Karpas-422 (cell line): Measurements from ENCODE around the gene FOXD4. TPM values are rescaled to one million over a fixed set of nuclear protein-coding genes. Genes with fewer than 3 reads are reported as not detected.
"Not testable (repeated sequence)": the region's sequence is repeated elsewhere in the genome, so short reads cannot be mapped to it uniquely, and the experiment has no call there.

Experiments used
- DNase-seq: peaks from one replicate; pipeline ENCODE4 v3.0.0-alpha.2; 2015
- H2AFZ ChIP-seq: fragments of 200-600 bp; sonication (generic); 2 replicates; pipeline ENCODE4 v1.6.1; 2014; ENCODE audit warnings: antibody characterized with exemption, low read length, mixed read lengths
- H3K27ac ChIP-seq: fragments of 200-600 bp; sonication (generic); 2 replicates; pipeline ENCODE4 v1.5.1; 2014; ENCODE audit warnings: mild to moderate bottlenecking, low read length, moderate library complexity
- H3K27me3 ChIP-seq: fragments of 200-600 bp; sonication (generic); 2 replicates; pipeline ENCODE4 v1.6.1; 2014; ENCODE audit warnings: low read length, mixed read lengths
- H3K36me3 ChIP-seq: fragments of 200-600 bp; sonication (generic); 2 replicates; pipeline ENCODE4 v1.6.1; 2014; ENCODE audit warnings: low read length, mixed read lengths; ENCODE audit not compliant: insufficient read depth
- H3K4me1 ChIP-seq: fragments of 200-600 bp; sonication (generic); 2 replicates; pipeline ENCODE4 v1.6.1; 2014; ENCODE audit warnings: mild to moderate bottlenecking, low read length, mixed read lengths
- H3K4me2 ChIP-seq: fragments of 200-600 bp; sonication (generic); 2 replicates; pipeline ENCODE4 v1.6.1; 2014; ENCODE audit warnings: low read length, low read depth, mild to moderate bottlenecking; ENCODE audit not compliant: poor library complexity, severe bottlenecking
- H3K4me3 ChIP-seq: fragments of 200-600 bp; sonication (generic); 2 replicates; pipeline ENCODE4 v1.5.1; 2014; ENCODE audit warnings: mild to moderate bottlenecking, antibody characterized with exemption, low read length, mixed read lengths
- H3K79me2 ChIP-seq: fragments of 200-600 bp; sonication (generic); 2 replicates; pipeline ENCODE4 v1.6.1; 2014; ENCODE audit warnings: mild to moderate bottlenecking, low read length, mixed read lengths
- H3K9ac ChIP-seq: fragments of 200-600 bp; sonication (generic); 2 replicates; pipeline ENCODE4 v1.6.0; 2014; ENCODE audit warnings: low read length
- H3K9me2 ChIP-seq: fragments of 200-600 bp; sonication (generic), shearing (Covaris generic); replicated peaks from 2 replicates; pipeline ENCODE4 v1.6.0; 2014; ENCODE audit warnings: mild to moderate bottlenecking, low read length, moderate library complexity; ENCODE audit not compliant: insufficient read depth
- H3K9me3 ChIP-seq: fragments of 300-700, 200-600 bp; sonication (generic); 2 replicates; pipeline ENCODE4 v1.6.1; 2014; ENCODE audit warnings: low read length, mixed read lengths
- H4K20me1 ChIP-seq: fragments of 200-600 bp; sonication (generic); 2 replicates; pipeline ENCODE4 v1.6.1; 2014; ENCODE audit warnings: mild to moderate bottlenecking, antibody characterized with exemption, low read length, low read depth; ENCODE audit not compliant: insufficient read depth
- total RNA-seq: library from RNA; depleted of rRNA; stranded (reverse); fragments of >200 nt; shearing (Covaris generic); gene quantifications from 2 replicates; pipeline ENCODE4 v1.2.3, GENCODE V29; 2014; ENCODE audit warnings: low replicate concordance; rRNA removed

Gene FOXD4
- total RNA-seq = 0.93 and 2.4 TPM in 2 replicates

DNA sequence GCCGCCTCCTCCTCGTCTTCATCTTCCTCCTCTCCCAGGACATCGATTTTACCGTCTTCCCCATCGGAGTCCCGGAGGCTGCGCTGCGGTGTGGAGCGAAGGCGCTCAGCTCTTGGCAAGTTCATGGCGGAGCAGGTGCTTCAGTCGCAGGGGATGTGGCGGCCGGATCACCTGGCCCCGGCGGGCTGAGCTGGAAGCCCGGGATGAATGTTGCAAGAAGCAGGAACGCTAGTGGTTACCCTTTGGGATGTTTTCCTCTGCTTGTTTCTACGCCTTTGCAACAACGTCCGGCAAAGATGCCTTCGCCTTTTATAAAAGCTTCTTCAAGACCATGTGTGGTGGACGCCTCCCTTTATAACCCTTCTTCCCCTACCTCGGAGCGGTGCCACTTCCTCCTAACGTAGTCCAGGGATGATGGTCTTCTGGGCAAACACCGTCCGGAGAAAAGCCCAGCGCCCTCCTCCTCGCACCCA is at the start of gene FOXD4:
Gene FOXD4, minus strand, starts transcription at position 423 of the 473 bp plus-strand sequence. Its CDS starts 298 bp downstream, at position 125.
- not testable (repeated sequence) for H3K27ac ChIP-seq, H3K4me2 ChIP-seq, H3K9me2 ChIP-seq, H3K9me3 ChIP-seq, H4K20me1 ChIP-seq, H3K79me2 ChIP-seq, H3K9ac ChIP-seq, H3K36me3 ChIP-seq, H3K4me1 ChIP-seq, H2AFZ ChIP-seq, H3K4me3 ChIP-seq, DNase-seq, H3K27me3 ChIP-seq

DNA sequence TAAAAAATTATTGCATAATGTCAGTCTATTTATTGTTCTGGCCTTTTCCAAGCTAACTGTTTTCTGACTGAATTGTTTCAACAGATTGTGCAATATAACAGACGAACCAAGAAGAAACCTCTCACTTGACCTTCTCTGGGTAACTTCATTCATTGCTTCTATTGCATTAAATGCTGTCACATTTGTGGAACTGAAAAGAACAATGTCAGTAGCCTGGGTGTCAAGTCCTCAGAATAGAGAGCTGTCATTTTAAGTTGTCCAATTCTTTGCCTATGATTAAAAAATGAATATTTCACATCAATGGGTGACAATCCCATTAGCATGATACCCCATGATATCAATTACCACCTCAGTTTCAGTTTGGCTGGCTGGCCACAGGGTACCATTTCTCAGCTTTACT is 41.7 kb upstream of the FOXD4 start:
- H3K4me1 ChIP-seq, H3K9me2 ChIP-seq, H2AFZ ChIP-seq, H3K27me3 ChIP-seq, H3K9me3 ChIP-seq, H3K27ac ChIP-seq, H3K4me2 ChIP-seq, H3K79me2 ChIP-seq, H3K9ac ChIP-seq, H3K4me3 ChIP-seq, DNase-seq, H3K36me3 ChIP-seq, H4K20me1 ChIP-seq: not testable (repeated sequence)

DNA sequence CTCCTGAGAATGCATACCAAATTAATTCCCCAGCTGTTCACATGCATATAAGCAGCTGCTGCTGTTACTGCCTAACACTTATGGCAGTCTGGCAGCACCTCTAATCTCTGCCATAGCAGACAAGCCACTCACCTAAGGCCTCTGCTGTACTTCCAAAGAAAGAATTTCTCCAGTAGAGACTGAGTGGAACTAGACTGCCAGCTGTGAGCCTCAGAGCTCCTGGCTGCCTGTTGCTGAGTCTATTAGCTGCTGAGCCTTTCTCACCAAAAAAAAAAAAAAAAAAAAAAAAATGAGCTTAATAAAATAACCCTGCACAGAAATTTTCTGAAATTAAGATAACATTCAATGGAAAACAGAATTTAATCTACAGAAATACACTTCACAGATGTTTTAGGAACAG is 33.0 kb upstream of the FOXD4 start:
- not testable (repeated sequence) for H3K36me3 ChIP-seq, H3K27me3 ChIP-seq, H2AFZ ChIP-seq, H3K79me2 ChIP-seq, H3K27ac ChIP-seq, H3K4me1 ChIP-seq, H3K9me3 ChIP-seq, H3K9ac ChIP-seq, H3K9me2 ChIP-seq, H3K4me3 ChIP-seq, DNase-seq, H3K4me2 ChIP-seq, H4K20me1 ChIP-seq

DNA sequence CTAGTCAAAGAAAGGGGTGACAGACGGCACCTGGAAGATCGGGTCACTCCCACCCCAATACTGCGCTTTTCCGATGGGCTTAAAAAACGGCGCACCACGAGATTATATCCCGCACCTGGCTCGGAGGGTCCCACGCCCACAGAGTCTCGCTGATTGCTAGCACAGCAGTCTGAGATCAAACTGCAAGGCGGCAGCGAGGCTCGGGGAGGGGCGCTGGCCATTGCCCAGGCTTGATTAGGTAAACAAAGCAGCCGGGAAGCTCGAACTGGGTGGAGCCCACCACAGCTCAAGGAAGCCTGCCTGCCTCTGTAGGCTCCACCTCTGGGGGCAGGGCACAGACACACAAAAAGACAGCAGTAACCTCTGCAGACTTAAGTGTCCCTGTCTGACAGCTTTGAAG is 21.7 kb upstream of the FOXD4 start:
- not testable (repeated sequence) for H3K4me1 ChIP-seq, H3K9me2 ChIP-seq, H3K36me3 ChIP-seq, H3K4me3 ChIP-seq, H4K20me1 ChIP-seq, DNase-seq, H3K9ac ChIP-seq, H3K27ac ChIP-seq, H2AFZ ChIP-seq, H3K27me3 ChIP-seq, H3K9me3 ChIP-seq, H3K4me2 ChIP-seq, H3K79me2 ChIP-seq

DNA sequence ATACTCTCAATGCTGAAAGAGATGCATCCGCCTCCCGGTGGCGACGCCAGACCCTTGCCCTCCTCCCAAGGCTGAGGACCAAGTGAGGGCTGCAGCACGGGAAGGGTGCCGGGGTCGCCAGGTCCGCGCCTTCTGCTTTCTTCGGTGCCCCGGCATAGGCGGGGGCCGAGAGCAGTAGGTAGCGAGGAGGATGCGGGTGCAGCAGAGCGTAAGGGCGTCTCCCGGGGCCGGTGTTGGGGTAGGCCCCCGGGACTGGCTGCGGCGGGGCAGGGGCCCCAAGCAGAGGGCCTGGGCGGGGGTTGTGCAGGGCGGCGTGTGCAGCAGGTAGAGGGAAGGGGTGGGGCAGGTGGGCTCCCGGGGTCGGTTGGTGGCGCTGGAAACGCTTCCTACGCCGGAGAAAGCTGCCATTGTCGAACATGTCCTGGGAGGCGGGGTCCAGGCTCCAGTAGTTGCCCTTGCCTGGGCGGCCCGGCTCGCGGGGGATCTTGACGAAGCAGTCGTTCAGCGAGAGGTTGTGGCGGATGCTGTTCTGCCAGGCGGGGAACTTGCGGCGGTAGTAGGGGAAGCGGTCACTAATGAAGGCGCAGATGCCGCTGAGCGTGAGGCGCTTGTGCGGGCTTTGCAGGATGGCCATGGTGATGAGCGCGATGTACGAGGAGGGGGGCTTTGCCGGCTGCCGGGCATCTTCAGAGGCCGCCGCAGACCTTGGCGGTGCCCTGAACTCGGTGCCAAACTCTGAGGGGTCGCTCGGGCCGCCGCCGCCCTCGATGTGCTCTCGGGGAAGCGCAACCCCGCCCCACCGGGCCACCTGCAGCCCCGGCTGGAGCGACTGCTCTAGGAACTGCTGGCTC is 848 bp downstream of the FOXD4 start:
- not testable (repeated sequence) for H3K36me3 ChIP-seq, DNase-seq, H3K9me3 ChIP-seq, H3K9ac ChIP-seq, H3K4me1 ChIP-seq, H3K4me2 ChIP-seq, H3K9me2 ChIP-seq, H3K27ac ChIP-seq, H3K4me3 ChIP-seq, H3K79me2 ChIP-seq, H3K27me3 ChIP-seq, H2AFZ ChIP-seq, H4K20me1 ChIP-seq

DNA sequence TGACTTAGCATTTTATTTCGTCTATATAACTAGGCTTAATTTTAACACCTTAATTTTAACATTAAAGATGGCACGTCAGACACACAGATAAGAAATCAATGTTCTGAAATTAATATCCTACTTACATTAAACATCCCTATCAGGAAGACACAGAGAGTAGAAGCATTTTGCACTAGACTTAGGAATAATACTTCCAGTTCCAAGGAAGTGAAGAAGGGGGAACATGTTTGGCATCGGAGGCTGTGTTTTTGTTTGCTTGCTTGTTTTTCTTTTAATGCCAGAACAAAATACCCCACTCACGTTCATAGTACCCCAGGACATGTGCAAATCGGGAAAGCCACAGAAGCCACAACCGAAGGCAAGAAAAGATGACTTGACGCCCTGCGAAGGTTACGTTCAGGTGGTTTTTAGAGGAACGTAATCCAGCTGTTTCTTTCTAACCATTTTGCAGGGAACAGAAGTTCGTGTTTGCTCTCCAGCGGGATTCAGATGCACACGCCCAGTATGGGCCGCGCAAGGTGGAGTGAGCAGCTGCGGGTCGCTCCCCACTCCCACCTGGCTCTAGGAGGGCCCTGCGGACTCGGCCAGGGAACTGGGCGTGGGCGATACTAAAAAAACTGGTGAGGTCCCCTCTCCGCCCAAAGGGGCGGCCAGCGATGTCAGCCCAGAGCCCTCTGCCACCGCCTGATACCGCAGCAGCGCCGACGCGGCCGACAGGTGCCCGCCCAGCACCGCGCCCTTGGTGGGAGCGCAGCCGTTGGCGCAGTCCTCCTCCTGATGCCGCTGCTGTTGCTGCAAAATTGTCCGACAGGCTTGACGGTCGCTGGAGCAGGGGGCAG is 1.8 kb downstream of the FOXD4 start:
- DNase-seq, H2AFZ ChIP-seq, H3K4me1 ChIP-seq, H3K9me2 ChIP-seq, H4K20me1 ChIP-seq, H3K36me3 ChIP-seq, H3K9ac ChIP-seq, H3K79me2 ChIP-seq, H3K27ac ChIP-seq, H3K9me3 ChIP-seq, H3K4me3 ChIP-seq, H3K4me2 ChIP-seq, H3K27me3 ChIP-seq: not testable (repeated sequence)

DNA sequence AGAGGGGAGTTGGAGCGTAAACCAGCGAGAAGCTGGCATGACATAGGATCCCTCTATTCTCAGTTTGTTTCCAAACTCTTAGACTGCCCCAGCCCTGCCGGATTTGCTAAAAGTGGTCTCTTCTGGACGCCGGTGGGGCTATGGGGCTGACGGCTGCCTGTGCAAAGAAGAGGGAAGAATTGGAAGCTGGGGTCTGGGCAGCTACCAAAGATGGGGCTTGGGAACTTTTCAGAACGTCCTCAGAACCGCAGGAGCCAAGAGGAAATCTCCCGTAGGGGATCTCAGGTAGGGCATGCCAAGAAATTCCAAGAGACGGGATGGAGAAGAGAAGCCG is 3.1 kb downstream of the FOXD4 start:
- not testable (repeated sequence) for H3K4me3 ChIP-seq, H3K9me3 ChIP-seq, H3K9ac ChIP-seq, H4K20me1 ChIP-seq, H3K79me2 ChIP-seq, H3K27me3 ChIP-seq, H3K4me1 ChIP-seq, H3K36me3 ChIP-seq, H3K27ac ChIP-seq, H3K9me2 ChIP-seq, H2AFZ ChIP-seq, H3K4me2 ChIP-seq, DNase-seq

DNA sequence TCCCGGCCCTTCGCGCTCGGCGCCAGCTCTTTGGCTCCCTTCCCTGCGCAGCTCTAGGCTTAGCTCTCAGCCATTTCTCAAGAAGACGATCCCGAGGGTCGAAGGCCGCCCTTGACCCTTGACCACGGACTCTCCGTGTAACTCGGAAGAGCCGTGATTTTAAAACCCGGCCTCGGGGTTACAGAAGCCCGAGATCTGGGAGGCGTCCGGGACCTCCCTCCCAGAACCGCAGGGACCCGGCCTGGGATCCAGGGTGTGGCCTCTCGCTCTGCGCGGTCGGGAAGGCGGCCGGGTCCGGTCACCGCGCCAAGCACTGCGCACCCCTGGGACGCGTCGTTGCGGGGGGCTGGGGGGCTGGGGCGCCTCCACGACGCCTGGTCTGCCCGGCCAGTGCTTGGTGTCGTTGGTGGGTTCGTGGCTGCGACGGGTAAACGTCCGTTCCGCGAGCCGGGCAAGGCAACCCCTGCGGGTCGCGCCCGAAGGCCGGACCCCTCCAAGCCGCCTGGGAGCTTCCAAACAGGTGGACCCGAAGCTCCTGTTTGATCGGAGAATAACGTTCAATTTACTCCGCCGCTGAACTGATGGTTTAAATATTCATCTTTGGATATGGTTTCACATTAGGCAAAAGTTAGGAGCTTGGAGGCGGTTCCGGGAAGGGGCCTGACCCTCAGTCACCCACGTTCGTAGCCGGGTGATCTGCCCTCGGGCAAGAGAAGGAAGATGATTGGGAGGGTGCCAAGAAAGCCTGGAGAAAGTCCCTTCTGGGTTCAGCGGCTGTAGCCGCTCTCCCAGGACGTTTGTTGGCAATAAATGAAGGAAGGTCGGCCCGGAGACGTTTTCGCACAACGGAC is 3.7 kb downstream of the FOXD4 start:
- not testable (repeated sequence) for H3K9ac ChIP-seq, H3K9me3 ChIP-seq, H3K79me2 ChIP-seq, H4K20me1 ChIP-seq, H3K27ac ChIP-seq, H3K36me3 ChIP-seq, H3K27me3 ChIP-seq, H2AFZ ChIP-seq, H3K4me3 ChIP-seq, DNase-seq, H3K4me2 ChIP-seq, H3K4me1 ChIP-seq, H3K9me2 ChIP-seq
